ENCODE data around the gene AGPAT2.

The AGPAT2 gene

GRCh38 chr9:136679431-136679941 lies 7.8 kb downstream of the AGPAT2 start:
- intact Hi-C loops (cut with DNase I) = no loop called here
- DNase-seq = peak in 31 of 42 donors; percentile 13 to 73 (median 41)

GRCh38 chr9:136678624-136679023 lies 8.6 kb downstream of the AGPAT2 start:
- DNase-seq = no peak
- intact Hi-C loops (cut with DNase I) = no loop called here

DNA sequence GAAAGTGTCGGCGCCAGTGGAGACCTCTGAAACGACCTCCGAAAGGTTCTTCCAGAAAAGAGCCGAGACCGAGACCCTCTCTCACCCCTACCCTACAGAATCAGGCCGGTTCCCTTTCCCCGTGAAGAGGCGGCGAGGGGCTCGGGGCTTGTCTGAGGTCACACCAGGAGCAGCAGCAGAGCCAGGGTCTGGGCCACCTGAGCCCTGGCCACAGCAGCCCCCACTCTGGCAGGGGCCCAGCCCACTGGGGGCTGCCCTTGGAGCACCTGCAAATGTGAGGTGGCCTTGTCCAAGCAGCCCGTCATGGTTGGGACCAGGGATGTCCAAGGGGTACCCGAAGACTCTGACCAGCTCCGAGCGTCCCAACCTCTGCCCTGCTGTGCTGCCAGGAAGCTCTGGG lies 9.2 kb downstream of the AGPAT2 start:
- DNase-seq = no peak
- intact Hi-C loops (cut with DNase I) = no loop called here

- intact Hi-C loops (cut with DNase I) = no loop called here
- DNase-seq = no peak
Observed at GRCh38 chr9:136676920-136677686, 10.2 kb downstream of the AGPAT2 start.

- intact Hi-C loops (cut with DNase I) = no loop called here
Observed at GRCh38 chr9:136676297-136676794, 10.9 kb downstream of the AGPAT2 start.

DNA sequence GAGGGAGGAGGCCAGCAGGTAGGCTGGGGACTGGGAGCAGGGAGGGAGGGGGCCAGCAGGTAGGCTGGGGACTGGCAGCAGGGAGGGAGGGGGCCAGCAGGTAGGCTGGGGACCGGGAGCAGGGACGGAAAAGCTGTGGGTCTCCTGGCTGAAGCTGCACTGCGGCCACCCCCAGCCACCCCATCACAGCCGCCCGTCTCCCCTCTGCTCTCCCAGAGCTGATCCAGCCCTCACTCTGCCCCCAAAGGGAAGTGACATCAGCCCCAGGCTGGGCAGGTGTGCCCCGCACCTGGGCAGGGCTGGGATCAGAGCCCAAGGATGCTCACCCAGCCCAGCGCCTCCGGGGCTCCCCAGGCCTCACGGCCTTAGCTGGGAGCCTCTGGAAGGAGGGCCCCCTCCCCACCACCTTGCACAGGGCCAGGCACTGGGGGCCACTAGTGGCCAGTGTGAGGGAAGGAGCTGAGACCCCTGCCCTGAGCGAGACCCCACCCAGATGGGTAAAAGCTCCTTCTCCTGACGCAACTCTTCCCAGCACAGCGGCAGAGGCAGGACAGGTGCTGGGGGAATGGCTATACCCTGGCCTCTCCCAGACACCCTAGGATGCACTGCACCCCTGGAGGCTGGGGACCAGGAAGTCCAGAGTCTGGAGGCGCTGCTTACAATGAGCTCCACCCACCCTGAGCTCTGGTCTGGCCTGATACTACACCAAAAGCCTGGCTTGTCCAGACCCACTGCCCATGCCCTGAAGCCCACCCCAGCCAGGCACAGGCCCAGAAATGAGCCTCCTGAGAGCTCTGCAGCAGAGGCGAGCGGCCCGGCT lies 11.6 kb downstream of the AGPAT2 start:
- intact Hi-C loops (cut with DNase I) = no loop called here
- no peak for DNase-seq

More at GRCh38 chr9:136676297-136676794, 10.9 kb downstream of the AGPAT2 start:
- no peak for DNase-seq

GRCh38 chr9:136674786-136675349 lies 12.4 kb downstream of the AGPAT2 start:
- intact Hi-C loops (cut with DNase I) = no loop called here

GRCh38 chr9:136673975-136674785 lies 13.1 kb downstream of the AGPAT2 start:
- intact Hi-C loops (cut with DNase I) = no loop called here
- no peak for DNase-seq

More at GRCh38 chr9:136674786-136675349, 12.4 kb downstream of the AGPAT2 start:
- DNase-seq = no peak

- DNase-seq = no peak
- intact Hi-C loops (cut with DNase I) = no loop called here
Observed at GRCh38 chr9:136673088-136673974, 13.9 kb downstream of the AGPAT2 start.

DNA sequence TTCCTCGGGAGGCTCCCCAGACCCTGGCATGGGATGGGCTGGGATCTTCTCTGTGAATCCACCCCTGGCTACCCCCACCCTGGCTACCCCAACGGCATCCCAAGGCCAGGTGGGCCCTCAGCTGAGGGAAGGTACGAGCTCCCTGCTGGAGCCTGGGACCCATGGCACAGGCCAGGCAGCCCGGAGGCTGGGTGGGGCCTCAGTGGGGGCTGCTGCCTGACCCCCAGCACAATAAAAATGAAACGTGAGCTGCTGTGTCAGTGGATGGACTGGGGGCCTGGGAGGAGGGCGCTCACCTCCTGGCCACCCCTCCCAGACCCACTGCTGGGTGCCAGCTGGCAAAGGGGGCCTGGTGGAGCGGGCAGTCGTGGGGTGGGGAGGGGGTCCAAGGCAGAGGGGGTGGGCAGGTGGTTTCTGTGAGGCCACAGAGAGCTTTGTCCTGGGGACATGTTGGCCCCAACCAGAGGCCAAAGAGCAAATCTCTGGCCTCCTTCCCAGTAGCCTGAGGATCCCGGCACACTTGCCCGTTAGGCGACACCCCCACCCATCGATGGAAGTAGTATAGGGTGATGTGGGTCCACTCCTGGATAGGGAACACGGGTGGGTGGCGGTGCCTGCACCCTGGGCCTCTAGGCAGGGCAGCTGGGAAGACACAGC lies 14.7 kb downstream of the AGPAT2 start:
- DNase-seq = no peak

GRCh38 chr9:136671646-136672430 lies 15.4 kb downstream of the AGPAT2 start:
- intact Hi-C loops (cut with DNase I) = no loop called here
- DNase-seq = peak in 17 of 42 donors; percentile 24 to 61 (median 41)

More for the DNA sequence above, 14.7 kb downstream of the AGPAT2 start:
- intact Hi-C loops (cut with DNase I) = no loop called here

DNA sequence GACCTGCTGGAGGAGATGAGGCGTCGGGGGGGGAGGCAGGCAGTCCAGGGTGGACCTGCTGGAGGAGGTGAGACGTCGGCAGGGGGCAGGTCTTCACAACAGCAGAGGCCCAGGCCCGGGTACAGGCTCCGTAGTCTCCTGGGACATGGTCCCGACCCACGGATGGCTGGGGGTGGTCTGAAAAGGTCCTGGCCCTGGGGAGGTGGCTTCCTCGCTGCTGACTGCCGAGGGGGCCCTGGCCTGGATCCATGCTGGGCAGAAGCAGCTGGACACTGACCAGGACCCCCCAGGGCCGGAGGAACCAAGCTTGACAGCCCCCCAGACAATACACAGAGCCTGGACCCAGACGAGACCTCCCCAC lies 16.0 kb downstream of the AGPAT2 start:
- no peak for DNase-seq

GRCh38 chr9:136670576-136671253 lies 16.5 kb downstream of the AGPAT2 start:
- intact Hi-C loops (cut with DNase I) = no loop called here
- no peak for DNase-seq

More for the DNA sequence above, 16.0 kb downstream of the AGPAT2 start:
- intact Hi-C loops (cut with DNase I) = no loop called here

- intact Hi-C loops (cut with DNase I) = no loop called here
- no peak for DNase-seq
Observed at GRCh38 chr9:136669791-136670464, 17.3 kb downstream of the AGPAT2 start.
